Suprapubic skin (tissue), 4 donors: ENCODE results near the gene PRDM1.

Source experiments
- POLR2A ChIP-seq, 2 donors: fragments of 450-650 bp; IDR thresholded peaks; one replicate each; pipeline ENCODE4 v1.6.1; 2017; ENCODE audit warnings: antibody characterized with exemption in 2 of 2, mild to moderate bottlenecking in 2 of 2, moderate library complexity in 2 of 2
- POLR2AphosphoS5 ChIP-seq, 3 donors: sonication (generic); formaldehyde crosslinking; IDR thresholded peaks; one replicate each; pipeline ENCODE4 v1.6.1; 2017; ENCODE audit warnings: antibody characterized with exemption in 3 of 3
- TF ChIP-seq, protein P1 (sequence below), 2 donors: fragments of 200-600 bp in 1 of 2; fragments of 450-650 bp in 1 of 2; sonication (generic) in 1 of 2; IDR thresholded peaks; one replicate each; pipeline ENCODE4 v1.5.1; 2016 to 2019; ENCODE audit warnings: antibody characterized with exemption in 2 of 2, mild to moderate bottlenecking in 1 of 2, moderate library complexity in 1 of 2

GRCh38 chr6:106156863-106157262, 70.7 kb downstream of the PRDM1 start:
- TF ChIP-seq, protein P1, sequence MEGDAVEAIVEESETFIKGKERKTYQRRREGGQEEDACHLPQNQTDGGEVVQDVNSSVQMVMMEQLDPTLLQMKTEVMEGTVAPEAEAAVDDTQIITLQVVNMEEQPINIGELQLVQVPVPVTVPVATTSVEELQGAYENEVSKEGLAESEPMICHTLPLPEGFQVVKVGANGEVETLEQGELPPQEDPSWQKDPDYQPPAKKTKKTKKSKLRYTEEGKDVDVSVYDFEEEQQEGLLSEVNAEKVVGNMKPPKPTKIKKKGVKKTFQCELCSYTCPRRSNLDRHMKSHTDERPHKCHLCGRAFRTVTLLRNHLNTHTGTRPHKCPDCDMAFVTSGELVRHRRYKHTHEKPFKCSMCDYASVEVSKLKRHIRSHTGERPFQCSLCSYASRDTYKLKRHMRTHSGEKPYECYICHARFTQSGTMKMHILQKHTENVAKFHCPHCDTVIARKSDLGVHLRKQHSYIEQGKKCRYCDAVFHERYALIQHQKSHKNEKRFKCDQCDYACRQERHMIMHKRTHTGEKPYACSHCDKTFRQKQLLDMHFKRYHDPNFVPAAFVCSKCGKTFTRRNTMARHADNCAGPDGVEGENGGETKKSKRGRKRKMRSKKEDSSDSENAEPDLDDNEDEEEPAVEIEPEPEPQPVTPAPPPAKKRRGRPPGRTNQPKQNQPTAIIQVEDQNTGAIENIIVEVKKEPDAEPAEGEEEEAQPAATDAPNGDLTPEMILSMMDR (IDR thresholded peaks at IDR 0.05), result no peak
- TF ChIP-seq POLR2AphosphoS5 (IDR thresholded peaks at IDR 0.05), result no peak
- TF ChIP-seq POLR2A (IDR thresholded peaks at IDR 0.05), result no peak
